Measurements from ENCODE around the gene ASB10.

The ASB10 gene

GRCh38 chr7:151201751-151202150 is 14.7 kb upstream of the ASB10 start:
- TF ChIP-seq CTCF (IDR thresholded peaks at IDR 0.05): no peak

GRCh38 chr7:151201344-151201743 is 14.3 kb upstream of the ASB10 start:
- no peak for TF ChIP-seq CTCF (IDR thresholded peaks at IDR 0.05)

GRCh38 chr7:151198945-151199848 is 12.1 kb upstream of the ASB10 start:
- TF ChIP-seq CTCF (IDR thresholded peaks at IDR 0.05): no peak

- TF ChIP-seq CTCF (IDR thresholded peaks at IDR 0.05): no peak
These were observed 10.9 kb upstream of the ASB10 start for GRCh38 chr7:151197932-151198331.

GRCh38 chr7:151195616-151196450 is 8.8 kb upstream of the ASB10 start:
- no peak for TF ChIP-seq CTCF (IDR thresholded peaks at IDR 0.05)

- no peak for TF ChIP-seq CTCF (IDR thresholded peaks at IDR 0.05)
These were observed 7.1 kb upstream of the ASB10 start for GRCh38 chr7:151194188-151194587.

- no peak for TF ChIP-seq CTCF (IDR thresholded peaks at IDR 0.05)
These were observed 6.3 kb upstream of the ASB10 start for GRCh38 chr7:151193203-151193978.

Measured in LNCAP (cell line).